Measurements from ENCODE around the gene DPP10. TPM values are rescaled to one million over a fixed set of nuclear protein-coding genes. Genes with fewer than 3 reads are reported as not detected.
A peak's percentile ranks its signal among the peaks of the same experiment; 100 is the strongest.

The DPP10 gene
- total and polyA plus RNA-seq, 4 experiments from 2014 or later: not detected

DNA sequence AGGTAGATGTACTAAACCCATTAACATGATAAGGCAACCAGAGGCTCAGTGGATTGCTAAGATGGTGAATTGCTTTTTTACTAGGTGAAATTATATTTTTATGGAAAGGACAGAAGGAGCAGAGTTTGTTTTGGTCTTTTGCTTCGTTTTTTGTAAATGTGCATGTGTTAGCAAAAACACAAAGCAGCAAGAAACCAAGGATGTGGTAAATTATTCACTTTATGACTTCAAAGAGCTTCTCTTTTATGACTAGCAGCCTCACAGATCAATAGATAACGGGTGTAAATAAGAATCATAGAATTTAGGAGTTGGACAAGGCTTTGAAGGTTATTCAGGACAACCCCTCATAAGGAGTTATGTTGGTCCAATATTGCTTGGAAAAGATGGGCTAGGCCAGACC, 615.0 kb downstream of the DPP10 start:
- POLR2A ChIA-PET (ENCODE audit: partially characterized antibody): no interaction called here

DNA sequence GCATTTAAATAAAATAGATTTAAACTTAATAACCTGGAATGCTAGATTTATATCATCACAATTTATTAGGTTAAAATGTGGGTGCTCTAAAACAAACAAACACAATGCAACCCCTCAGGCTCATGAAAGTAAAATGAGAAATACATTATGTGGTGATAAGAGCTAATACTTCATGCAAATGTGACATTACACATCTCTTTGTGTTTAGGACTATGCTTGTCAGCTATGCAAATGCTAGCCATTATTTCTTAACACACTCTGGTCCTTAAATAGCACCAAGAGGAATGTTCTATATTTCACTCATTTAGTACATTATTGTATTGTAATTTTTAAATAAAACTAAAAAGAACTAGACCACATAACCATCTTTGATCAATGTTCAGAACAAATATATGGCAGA, 627.6 kb downstream of the DPP10 start:
- no peak for DNase-seq
- Mint-ChIP-seq H3K27me3 (no peaks in the 10 kb centered on the region), H3K36me3 (no peaks in the 10 kb centered on the region), H3K4me1 (no peaks in the 10 kb centered on the region), H3K27ac (no peak overlapping the region), H3K9me3 (peaks cover 0 to 16% (median 7%) of the 10 kb centered on the region in 8 donors), H3K4me3 (no peak overlapping the region)
- CTCF ChIA-PET (ENCODE audit: partially characterized antibody): no interaction called here
- no peaks in the 10 kb centered on the region for H3K9me3 ChIP-seq (ENCODE audit: control insufficient read depth in 1 of 2, low read length in 2 of 2)
- no peaks in the 10 kb centered on the region for H3K36me3 ChIP-seq (ENCODE audit: insufficient read depth, low read length)
- intact Hi-C loops (cut with micrococcal nuclease): no loop called here
- no peaks in the 10 kb centered on the region for H3K27me3 ChIP-seq (ENCODE audit: insufficient read depth, low read length)
- POLR2A ChIA-PET (ENCODE audit: partially characterized antibody): no interaction called here
- no peak overlapping the region for H3K27ac ChIP-seq (ENCODE audit: low read depth, low read length)
- no peak overlapping the region for H3K4me3 ChIP-seq (ENCODE audit: low read length in 2 of 2)
- no peaks in the 10 kb centered on the region for H3K4me1 ChIP-seq (ENCODE audit: insufficient read depth, low read length)

More for the DNA sequence above, 615.0 kb downstream of the DPP10 start:
- no peak for DNase-seq
- Histone ChIP-seq H3K9me3 (ENCODE audit: control insufficient read depth in 1 of 2, low read length in 2 of 2) (no peaks in the 10 kb centered on the region), H3K4me1 (ENCODE audit: insufficient read depth, low read length) (no peaks in the 10 kb centered on the region), H3K27me3 (ENCODE audit: insufficient read depth, low read length) (no peaks in the 10 kb centered on the region), H3K27ac (ENCODE audit: low read depth, low read length) (no peak overlapping the region), H3K4me3 (ENCODE audit: low read length in 2 of 2) (no peak overlapping the region), H3K36me3 (ENCODE audit: insufficient read depth, low read length) (no peaks in the 10 kb centered on the region)
- H3K9me3 Mint-ChIP-seq: peaks cover 0 to 15% (median 8%) of the 10 kb centered on the region in 8 donors
- intact Hi-C loops (cut with micrococcal nuclease): no loop called here
- no peaks in the 10 kb centered on the region for H3K4me1 Mint-ChIP-seq
- no peak overlapping the region for H3K4me3 Mint-ChIP-seq
- no peaks in the 10 kb centered on the region for H3K27me3 Mint-ChIP-seq
- no peak overlapping the region for H3K27ac Mint-ChIP-seq
- H3K36me3 Mint-ChIP-seq: no peaks in the 10 kb centered on the region
- CTCF ChIA-PET (ENCODE audit: partially characterized antibody): no interaction called here

DNA sequence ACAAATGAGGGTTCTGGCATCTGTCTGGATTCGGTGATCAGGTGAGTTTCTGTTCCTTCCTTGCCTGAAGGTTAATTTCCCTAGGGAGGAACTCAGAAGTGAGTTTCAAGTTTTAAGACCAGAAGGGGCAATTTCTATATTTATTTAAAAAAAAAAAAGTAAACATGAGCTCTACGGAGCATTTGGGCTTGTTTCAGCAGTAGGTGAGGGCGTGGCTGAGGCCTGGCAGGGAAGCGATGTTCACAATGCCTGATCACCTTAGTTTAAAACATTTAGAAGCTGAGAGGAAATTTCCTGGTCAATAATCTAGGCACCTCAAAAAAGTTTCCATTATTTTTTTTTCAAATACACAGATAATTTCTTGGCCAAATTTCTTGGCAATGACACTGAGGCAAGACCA, 629.1 kb downstream of the DPP10 start:
- Mint-ChIP-seq H3K36me3 (no peaks in the 10 kb centered on the region), H3K4me1 (no peaks in the 10 kb centered on the region), H3K4me3 (no peak overlapping the region), H3K9me3 (peaks cover 0 to 13% (median 7%) of the 10 kb centered on the region in 8 donors), H3K27ac (no peak overlapping the region), H3K27me3 (no peaks in the 10 kb centered on the region)
- ChIA-PET CTCF (ENCODE audit: partially characterized antibody) (no interaction called here), POLR2A (ENCODE audit: partially characterized antibody) (no interaction called here)
- no peaks in the 10 kb centered on the region for H3K9me3 ChIP-seq (ENCODE audit: control insufficient read depth in 1 of 2, low read length in 2 of 2)
- DNase-seq: no peak
- intact Hi-C loops (cut with micrococcal nuclease): no loop called here
- H3K27ac ChIP-seq (ENCODE audit: low read depth, low read length): no peak overlapping the region
- H3K4me1 ChIP-seq (ENCODE audit: insufficient read depth, low read length): no peaks in the 10 kb centered on the region
- H3K36me3 ChIP-seq (ENCODE audit: insufficient read depth, low read length): no peaks in the 10 kb centered on the region
- no peaks in the 10 kb centered on the region for H3K27me3 ChIP-seq (ENCODE audit: insufficient read depth, low read length)
- no peak overlapping the region for H3K4me3 ChIP-seq (ENCODE audit: low read length in 2 of 2)

DNA sequence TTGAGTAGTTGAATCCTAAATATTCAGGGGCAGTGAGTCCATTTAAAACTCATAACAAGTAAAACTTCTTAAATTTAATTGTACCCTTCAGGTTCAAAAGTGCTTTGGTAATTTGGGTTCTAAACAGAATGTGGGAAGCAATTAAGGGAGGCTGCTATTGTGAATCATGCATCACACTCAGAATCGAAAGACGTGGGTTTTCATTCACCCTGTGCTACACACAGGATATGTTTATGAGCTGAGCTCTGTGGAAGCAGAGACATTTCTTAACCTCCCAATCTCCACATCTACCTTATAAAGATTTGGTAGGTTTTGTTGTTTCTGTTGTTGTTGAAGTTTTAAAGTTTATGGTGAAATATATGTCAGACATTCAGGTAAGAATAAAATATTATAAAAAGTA, 633.4 kb downstream of the DPP10 start:
- Mint-ChIP-seq H3K27ac (no peak overlapping the region), H3K36me3 (no peaks in the 10 kb centered on the region), H3K4me3 (no peak overlapping the region), H3K4me1 (no peaks in the 10 kb centered on the region), H3K27me3 (no peaks in the 10 kb centered on the region), H3K9me3 (peaks cover 0 to 14% (median 2%) of the 10 kb centered on the region in 8 donors)
- ChIA-PET POLR2A (ENCODE audit: partially characterized antibody) (no interaction called here), CTCF (ENCODE audit: partially characterized antibody) (no interaction called here)
- no peaks in the 10 kb centered on the region for H3K4me1 ChIP-seq (ENCODE audit: insufficient read depth, low read length)
- no peaks in the 10 kb centered on the region for H3K27me3 ChIP-seq (ENCODE audit: insufficient read depth, low read length)
- no peak for DNase-seq
- no peak overlapping the region for H3K27ac ChIP-seq (ENCODE audit: low read depth, low read length)
- intact Hi-C loops (cut with micrococcal nuclease): no loop called here
- H3K4me3 ChIP-seq (ENCODE audit: low read length in 2 of 2): no peak overlapping the region
- no peaks in the 10 kb centered on the region for H3K9me3 ChIP-seq (ENCODE audit: control insufficient read depth in 1 of 2, low read length in 2 of 2)
- no peaks in the 10 kb centered on the region for H3K36me3 ChIP-seq (ENCODE audit: insufficient read depth, low read length)

DNA sequence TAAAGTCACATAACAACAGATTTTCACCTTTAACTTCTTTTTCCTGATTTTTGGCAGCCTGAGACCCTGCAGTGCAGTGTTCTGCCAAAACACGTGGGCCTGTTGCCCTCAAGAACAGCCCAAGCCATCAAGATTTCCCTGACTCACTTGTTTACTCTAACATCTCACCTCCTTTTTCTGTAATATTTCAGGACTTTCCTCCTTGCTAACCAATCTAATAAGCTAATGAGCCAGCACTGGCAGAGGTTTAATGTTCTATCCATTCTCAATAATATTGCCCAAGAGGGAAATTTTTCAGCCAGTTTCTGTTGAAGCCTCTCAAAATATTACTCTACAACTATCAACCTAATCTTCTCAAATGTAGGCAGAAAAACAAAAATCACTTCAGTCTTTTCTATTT, 635.2 kb downstream of the DPP10 start:
- H3K27ac Mint-ChIP-seq: no peak overlapping the region
- ChIA-PET POLR2A (ENCODE audit: partially characterized antibody) (no interaction called here), CTCF (ENCODE audit: partially characterized antibody) (no interaction called here)
- intact Hi-C loops (cut with micrococcal nuclease): no loop called here
- Histone ChIP-seq H3K27me3 (ENCODE audit: insufficient read depth, low read length) (no peaks in the 10 kb centered on the region), H3K36me3 (ENCODE audit: insufficient read depth, low read length) (no peaks in the 10 kb centered on the region), H3K4me3 (ENCODE audit: low read length in 2 of 2) (no peak overlapping the region), H3K9me3 (ENCODE audit: control insufficient read depth in 1 of 2, low read length in 2 of 2) (no peaks in the 10 kb centered on the region), H3K4me1 (ENCODE audit: insufficient read depth, low read length) (no peaks in the 10 kb centered on the region), H3K27ac (ENCODE audit: low read depth, low read length) (no peak overlapping the region)
- no peak overlapping the region for H3K4me3 Mint-ChIP-seq
- H3K27me3 Mint-ChIP-seq: no peaks in the 10 kb centered on the region
- no peak for DNase-seq
- H3K36me3 Mint-ChIP-seq: no peaks in the 10 kb centered on the region
- H3K9me3 Mint-ChIP-seq: peaks cover 0 to 14% (median under 1%) of the 10 kb centered on the region in 8 donors
- no peaks in the 10 kb centered on the region for H3K4me1 Mint-ChIP-seq

DNA sequence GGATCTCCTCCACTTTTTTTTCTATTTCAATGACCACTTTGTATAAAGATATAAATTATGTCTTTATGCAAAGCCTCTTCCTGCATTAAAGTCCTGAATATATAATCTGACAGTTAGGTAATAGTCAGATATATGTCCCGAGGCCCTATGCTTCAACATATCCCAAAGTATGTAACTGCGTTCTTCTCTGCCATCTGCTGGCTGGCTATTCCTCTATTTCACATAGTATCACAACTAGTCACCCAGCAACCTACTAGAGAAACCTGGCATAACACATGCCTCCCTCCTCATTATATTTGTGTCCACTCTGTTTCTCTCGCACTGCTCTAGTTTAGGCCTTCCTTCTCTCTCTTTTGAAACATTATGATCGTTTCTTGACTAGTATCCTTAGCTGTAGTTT, 640.8 kb downstream of the DPP10 start:
- Mint-ChIP-seq H3K27ac (peak overlapping the region in 1 of 7 donors; percentile 20), H3K4me1 (no peaks in the 10 kb centered on the region), H3K4me3 (no peak overlapping the region), H3K36me3 (no peaks in the 10 kb centered on the region), H3K27me3 (no peaks in the 10 kb centered on the region), H3K9me3 (peaks cover 0 to 18% (median 8%) of the 10 kb centered on the region in 8 donors)
- no peak overlapping the region for H3K27ac ChIP-seq (ENCODE audit: low read depth, low read length)
- no peaks in the 10 kb centered on the region for H3K27me3 ChIP-seq (ENCODE audit: insufficient read depth, low read length)
- H3K9me3 ChIP-seq (ENCODE audit: control insufficient read depth in 1 of 2, low read length in 2 of 2): no peaks in the 10 kb centered on the region
- intact Hi-C loops (cut with micrococcal nuclease): no loop called here
- no peaks in the 10 kb centered on the region for H3K4me1 ChIP-seq (ENCODE audit: insufficient read depth, low read length)
- ChIA-PET POLR2A (ENCODE audit: partially characterized antibody) (no interaction called here), CTCF (ENCODE audit: partially characterized antibody) (no interaction called here)
- DNase-seq: no peak
- no peak overlapping the region for H3K4me3 ChIP-seq (ENCODE audit: low read length in 2 of 2)
- H3K36me3 ChIP-seq (ENCODE audit: insufficient read depth, low read length): no peaks in the 10 kb centered on the region

DNA sequence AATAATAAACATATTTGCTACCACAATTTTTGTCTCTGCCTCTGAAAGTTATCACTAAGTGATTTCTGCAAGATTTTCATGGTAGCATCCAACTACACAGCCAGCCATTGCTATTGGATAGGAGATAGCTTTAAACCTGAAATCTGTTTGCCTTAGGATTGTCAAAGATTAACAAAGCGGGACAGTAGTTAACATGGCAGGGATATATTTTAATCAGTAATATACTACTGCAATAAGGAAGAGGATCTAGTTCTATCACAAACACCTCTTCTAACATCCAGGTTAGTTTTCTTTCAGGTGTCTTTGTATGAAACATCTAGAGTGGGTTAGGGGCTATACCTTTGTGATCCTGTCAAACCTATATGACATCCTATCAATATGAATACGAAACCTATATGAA, 641.3 kb downstream of the DPP10 start:
- no peak overlapping the region for H3K4me3 Mint-ChIP-seq
- POLR2A ChIA-PET (ENCODE audit: partially characterized antibody): no interaction called here
- CTCF ChIA-PET (ENCODE audit: partially characterized antibody): no interaction called here
- no peaks in the 10 kb centered on the region for H3K27me3 Mint-ChIP-seq
- no peaks in the 10 kb centered on the region for H3K4me1 ChIP-seq (ENCODE audit: insufficient read depth, low read length)
- H3K36me3 Mint-ChIP-seq: no peaks in the 10 kb centered on the region
- H3K4me1 Mint-ChIP-seq: no peaks in the 10 kb centered on the region
- H3K9me3 Mint-ChIP-seq: peaks cover 0 to 18% (median 8%) of the 10 kb centered on the region in 8 donors
- no peaks in the 10 kb centered on the region for H3K9me3 ChIP-seq (ENCODE audit: control insufficient read depth in 1 of 2, low read length in 2 of 2)
- H3K27ac Mint-ChIP-seq: no peak overlapping the region
- no peaks in the 10 kb centered on the region for H3K27me3 ChIP-seq (ENCODE audit: insufficient read depth, low read length)
- no peak for DNase-seq
- intact Hi-C loops (cut with micrococcal nuclease): no loop called here
- no peak overlapping the region for H3K27ac ChIP-seq (ENCODE audit: low read depth, low read length)
- H3K4me3 ChIP-seq (ENCODE audit: low read length in 2 of 2): no peak overlapping the region
- no peaks in the 10 kb centered on the region for H3K36me3 ChIP-seq (ENCODE audit: insufficient read depth, low read length)

DNA sequence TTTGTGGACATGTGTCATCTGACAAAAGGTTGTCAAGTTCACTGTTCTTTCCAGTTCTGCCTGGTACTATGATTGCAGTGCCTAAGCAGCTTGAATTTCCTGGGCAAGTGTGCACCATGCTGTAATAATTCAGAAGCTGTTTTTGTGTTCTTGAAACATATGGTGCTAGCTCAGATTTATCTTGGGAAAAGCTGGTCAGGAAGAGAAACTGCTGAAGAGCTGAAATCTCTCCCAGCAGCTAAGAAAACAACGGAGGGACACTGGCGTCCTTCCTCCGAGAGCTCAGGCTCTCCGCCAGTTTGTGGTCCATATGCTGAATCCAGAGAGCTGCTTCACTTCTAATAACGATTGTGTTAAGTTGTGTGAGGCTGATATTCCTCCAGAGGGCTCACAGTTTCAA, 642.0 kb downstream of the DPP10 start:
- intact Hi-C loops (cut with micrococcal nuclease): no loop called here
- no peak overlapping the region for H3K27ac ChIP-seq (ENCODE audit: low read depth, low read length)
- no peaks in the 10 kb centered on the region for H3K36me3 ChIP-seq (ENCODE audit: insufficient read depth, low read length)
- no peaks in the 10 kb centered on the region for H3K4me1 ChIP-seq (ENCODE audit: insufficient read depth, low read length)
- no peak overlapping the region for H3K4me3 Mint-ChIP-seq
- H3K27me3 ChIP-seq (ENCODE audit: insufficient read depth, low read length): no peaks in the 10 kb centered on the region
- no peaks in the 10 kb centered on the region for H3K9me3 ChIP-seq (ENCODE audit: control insufficient read depth in 1 of 2, low read length in 2 of 2)
- no peak overlapping the region for H3K27ac Mint-ChIP-seq
- no peak for DNase-seq
- H3K4me3 ChIP-seq (ENCODE audit: low read length in 2 of 2): no peak overlapping the region
- no peaks in the 10 kb centered on the region for H3K36me3 Mint-ChIP-seq
- CTCF ChIA-PET (ENCODE audit: partially characterized antibody): no interaction called here
- H3K4me1 Mint-ChIP-seq: no peaks in the 10 kb centered on the region
- H3K9me3 Mint-ChIP-seq: peaks cover 2 to 20% (median 12%) of the 10 kb centered on the region in 8 donors
- no peaks in the 10 kb centered on the region for H3K27me3 Mint-ChIP-seq
- POLR2A ChIA-PET (ENCODE audit: partially characterized antibody): no interaction called here

Data from CD4-positive, alpha-beta memory T cell (primary cell).